Measurements from ENCODE around the gene CNGA3. TPM values are rescaled to one million over a fixed set of nuclear protein-coding genes. Genes with fewer than 3 reads are reported as not detected.

The CNGA3 gene
- total RNA-seq, 6 experiments from 2014 or later: not detected

- no peaks in the 10 kb centered on the region for H3K9me3 ChIP-seq
- intact Hi-C loops (cut with DNase I): no loop called here
- H3K36me3 ChIP-seq: no peaks in the 10 kb centered on the region
- H3K27ac ChIP-seq: no peak overlapping the region
- WGBS (ENCODE audit: insufficient coverage, low coverage, low lambda C conversion rate, missing lambda C conversion rate): 56% methylated on average over 7 of the region's 23 CpGs
- H3K27me3 ChIP-seq: peaks cover 0 to 7% of the 10 kb centered on the region in 2 donors
- no peak for DNase-seq
- ATAC-seq: no peak
- no peaks in the 10 kb centered on the region for H3K4me1 ChIP-seq
- no peak overlapping the region for H3K4me3 ChIP-seq
- TF ChIP-seq POLR2A (IDR thresholded peaks at IDR 0.05) (no peak), CTCF (IDR thresholded peaks at IDR 0.05) (no peak)
These were observed 50.6 kb downstream of the CNGA3 start for GRCh38 chr2:98396745-98397355.

- Histone ChIP-seq H3K36me3 (no peaks in the 10 kb centered on the region), H3K4me1 (no peaks in the 10 kb centered on the region), H3K4me3 (no peak overlapping the region), H3K9me3 (no peaks in the 10 kb centered on the region), H3K27me3 (peaks cover 0 to 7% of the 10 kb centered on the region in 2 donors), H3K27ac (no peak overlapping the region)
- WGBS (ENCODE audit: insufficient coverage, low coverage, low lambda C conversion rate, missing lambda C conversion rate): 38% methylated on average over 4 of the region's 4 CpGs
- no peak for ATAC-seq
- intact Hi-C loops (cut with DNase I): no loop called here
- TF ChIP-seq POLR2A (IDR thresholded peaks at IDR 0.05) (no peak), CTCF (IDR thresholded peaks at IDR 0.05) (no peak)
- no peak for DNase-seq
These were observed 52.9 kb downstream of the CNGA3 start for GRCh38 chr2:98399140-98399539.

- Histone ChIP-seq H3K27me3 (peaks cover 0 to 7% of the 10 kb centered on the region in 2 donors), H3K4me1 (no peaks in the 10 kb centered on the region), H3K36me3 (no peaks in the 10 kb centered on the region), H3K4me3 (no peak overlapping the region), H3K9me3 (no peaks in the 10 kb centered on the region), H3K27ac (no peak overlapping the region)
- ATAC-seq (no peak), DNase-seq (no peak)
- intact Hi-C loops (cut with DNase I): no loop called here
- TF ChIP-seq CTCF (IDR thresholded peaks at IDR 0.05): no peak
- TF ChIP-seq POLR2A (IDR thresholded peaks at IDR 0.05): no peak
These were observed 57.6 kb downstream of the CNGA3 start for GRCh38 chr2:98403878-98404277.

GRCh38 chr2:98404556-98405250, 58.4 kb downstream of the CNGA3 start:
- no peak for DNase-seq
- H3K36me3 ChIP-seq: no peaks in the 10 kb centered on the region
- WGBS (ENCODE audit: insufficient coverage, low coverage, low lambda C conversion rate, missing lambda C conversion rate): no CpG with 5 or more reads among the region's 2 CpGs
- TF ChIP-seq CTCF (IDR thresholded peaks at IDR 0.05) (no peak), POLR2A (IDR thresholded peaks at IDR 0.05) (no peak)
- no peaks in the 10 kb centered on the region for H3K9me3 ChIP-seq
- no peaks in the 10 kb centered on the region for H3K4me1 ChIP-seq
- no peak for ATAC-seq
- no peak overlapping the region for H3K27ac ChIP-seq
- no peaks in the 10 kb centered on the region for H3K27me3 ChIP-seq
- intact Hi-C loops (cut with DNase I): no loop called here
- H3K4me3 ChIP-seq: no peak overlapping the region
